Measurements from ENCODE around the gene CD69.

- TF ChIP-seq CTCF (conservative IDR thresholded peaks at IDR 0.05 in 1 of 2, IDR thresholded peaks at IDR 0.05 in 1 of 2; ENCODE audit: extremely low read depth in 1 of 2, insufficient read depth in 1 of 2, low read depth in 1 of 2, low read length in 2 of 2) (no peak), EZH2 (IDR thresholded peaks at IDR 0.05; ENCODE audit: borderline replicate concordance, low read length) (no peak)
These were observed 1.7 kb upstream of the CD69 start for GRCh38 chr12:9762369-9762768.
